H4 (cell line): Measurements from ENCODE around the gene LRRIQ4. TPM values are rescaled to one million over a fixed set of nuclear protein-coding genes. Genes with fewer than 3 reads are reported as not detected.
A peak's percentile ranks its signal among the peaks of the same experiment; 100 is the strongest.

Experiments
- DNase-seq: peaks from one replicate; pipeline ENCODE4 v3.0.0-alpha.2; 2015; ENCODE audit warnings: low spot score
- total RNA-seq: library from RNA; depleted of rRNA; stranded (reverse); fragments of >200 nt; shearing (Covaris generic); gene quantifications from 2 replicates; pipeline ENCODE4 v1.2.3, GENCODE V29; 2014; rRNA removed

The LRRIQ4 gene
- not detected in 2 replicates for total RNA-seq

- DNase-seq: no peak
Measured at GRCh38 chr3:169812332-169813235, at the start of gene LRRIQ4, which contains the start of gene LRRC34. Gene LRRIQ4, plus strand, starts transcription at chr3:169812870. Its CDS starts 9,052 bp downstream, at chr3:169821922. Gene LRRC34, minus strand, starts transcription at chr3:169812904. Its CDS starts 356 bp downstream, at chr3:169812548.

DNA sequence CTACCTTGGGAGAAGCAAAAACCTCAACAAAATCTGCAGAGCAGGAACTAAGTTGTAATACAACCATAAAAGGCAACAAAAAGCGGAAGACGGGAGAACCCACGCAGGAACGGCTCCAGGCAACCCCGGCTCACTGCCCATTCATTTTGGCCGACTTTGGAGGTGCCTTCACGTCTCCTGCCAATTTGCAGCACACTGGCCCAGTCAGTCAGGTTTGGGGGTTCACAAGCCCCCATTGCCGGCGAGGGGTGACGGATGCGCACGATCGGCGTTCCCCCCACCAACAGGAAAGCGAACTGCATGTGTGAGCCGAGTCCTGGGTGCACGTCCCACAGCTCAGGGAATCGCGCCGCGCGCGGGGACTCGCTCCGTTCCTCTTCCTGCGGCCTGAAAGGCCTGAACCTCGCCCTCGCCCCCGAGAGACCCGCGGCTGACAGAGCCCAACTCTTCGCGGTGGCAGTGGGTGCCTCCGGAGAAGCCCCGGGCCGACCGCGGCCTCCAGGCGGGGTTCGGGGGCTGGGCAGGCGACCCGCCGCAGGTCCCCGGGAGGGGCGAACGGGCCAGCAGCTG is 48.3 kb upstream of the LRRIQ4 start:
- DNase-seq: no peak

DNA sequence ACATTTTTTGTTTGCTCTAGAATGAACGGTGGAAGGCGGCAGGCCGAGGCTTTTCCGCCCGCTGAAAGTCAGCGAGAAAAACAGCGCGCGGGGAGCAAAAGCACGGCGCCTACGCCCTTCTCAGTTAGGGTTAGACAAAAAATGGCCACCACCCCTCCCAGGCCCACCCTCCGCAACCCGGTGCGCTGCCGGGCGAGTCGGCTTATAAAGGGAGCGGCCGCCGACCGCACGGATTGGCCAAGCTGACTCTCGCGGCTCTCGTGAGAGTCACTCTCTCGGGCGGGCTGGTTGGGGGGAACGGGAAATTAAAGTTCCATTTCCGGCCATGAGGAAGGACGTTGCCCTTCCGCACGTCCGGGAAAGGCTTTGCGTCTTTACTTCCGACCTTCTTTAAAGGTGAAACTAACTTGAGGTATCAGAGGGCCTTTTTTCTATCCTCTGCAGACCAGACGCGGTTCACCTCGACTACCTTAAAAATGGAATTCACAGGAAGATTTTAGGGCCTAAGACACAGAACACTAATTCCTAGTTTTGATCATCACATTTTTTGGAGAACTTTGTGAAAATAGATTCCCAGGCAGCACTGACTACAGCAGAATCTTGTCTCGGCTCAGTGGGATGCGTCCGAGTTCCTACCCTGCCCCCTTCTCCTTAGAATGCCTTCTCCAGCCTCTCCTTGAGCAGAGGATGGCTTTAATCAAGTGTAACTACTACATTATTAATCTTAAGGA is 47.6 kb upstream of the LRRIQ4 start, which contains the start of gene TERC:
Gene TERC (minus strand): TSS at position 179 of the 731 bp plus-strand sequence.
- DNase-seq: peak; percentile 71

- no peak for DNase-seq
Measured at GRCh38 chr3:169769287-169770181, 43.1 kb upstream of the LRRIQ4 start, which contains the start of gene ACTRT3. Gene ACTRT3, minus strand, starts transcription at chr3:169769561. Its CDS starts 41 bp downstream, at chr3:169769520.

DNA sequence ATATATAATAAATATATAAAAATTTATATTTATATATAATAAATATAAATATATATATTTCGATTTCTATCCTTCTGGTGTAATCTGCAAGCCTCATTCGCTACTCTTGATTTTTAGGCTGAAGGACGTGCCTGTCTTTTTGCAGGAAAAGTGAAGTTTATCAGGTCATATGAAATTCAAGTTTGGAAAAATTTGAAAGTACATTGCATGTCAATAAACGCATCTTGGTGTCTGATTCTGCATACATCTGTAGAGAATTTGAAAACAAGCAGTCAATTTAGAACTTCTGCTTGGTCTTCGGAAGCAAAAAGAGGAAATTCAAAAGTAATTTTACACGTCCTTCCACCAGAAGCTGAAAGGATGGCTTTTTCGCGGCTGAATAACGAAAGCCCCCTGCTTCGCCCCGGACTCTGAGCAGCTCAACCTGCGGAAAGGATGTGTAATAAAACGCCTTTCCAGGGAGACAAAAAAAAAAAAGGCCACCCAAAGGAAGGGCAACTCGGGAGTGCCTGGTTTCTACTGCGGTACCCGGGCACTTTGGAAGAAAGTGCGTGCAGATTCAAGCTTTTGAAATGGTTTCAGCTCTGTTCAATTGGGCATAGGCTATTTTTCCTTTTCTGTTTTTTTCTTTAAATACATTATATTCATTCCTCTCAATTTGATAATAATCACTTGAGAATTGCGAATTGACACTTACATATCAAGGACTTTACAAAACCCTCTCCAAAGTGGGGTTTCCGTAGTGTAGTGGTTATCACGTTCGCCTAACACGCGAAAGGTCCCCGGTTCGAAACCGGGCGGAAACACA is 41.0 kb upstream of the LRRIQ4 start:
- DNase-seq: peak; percentile 81

DNA sequence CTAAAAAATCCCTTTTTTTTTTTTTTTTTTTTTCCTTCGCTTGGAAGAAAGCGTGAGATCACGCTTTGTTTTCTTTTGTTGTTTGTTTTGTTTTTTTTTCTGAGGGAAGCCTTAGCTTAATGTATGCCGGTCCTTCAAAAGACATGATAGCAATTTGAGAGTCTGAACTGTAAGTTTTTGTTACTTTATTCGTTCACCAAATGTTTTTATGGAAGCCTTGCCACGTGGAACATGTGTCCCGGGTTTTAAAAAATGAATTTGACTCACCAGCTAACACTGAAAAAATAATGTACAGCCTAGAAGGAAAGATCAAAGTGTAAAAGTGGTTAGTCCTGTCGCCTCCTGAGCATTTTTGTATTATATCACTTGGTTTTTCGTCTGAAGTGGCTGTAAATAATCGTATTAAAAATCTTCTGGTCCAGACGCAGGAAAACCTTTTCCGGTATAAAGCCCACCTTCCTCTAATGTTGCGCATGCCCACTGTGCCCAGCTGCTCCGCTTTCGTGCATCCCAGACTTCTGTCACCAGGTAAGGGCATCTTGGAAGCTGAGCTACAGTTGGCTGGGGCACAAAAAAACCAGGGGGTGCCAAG is 40.3 kb upstream of the LRRIQ4 start:
- peak; percentile 89 for DNase-seq

DNA sequence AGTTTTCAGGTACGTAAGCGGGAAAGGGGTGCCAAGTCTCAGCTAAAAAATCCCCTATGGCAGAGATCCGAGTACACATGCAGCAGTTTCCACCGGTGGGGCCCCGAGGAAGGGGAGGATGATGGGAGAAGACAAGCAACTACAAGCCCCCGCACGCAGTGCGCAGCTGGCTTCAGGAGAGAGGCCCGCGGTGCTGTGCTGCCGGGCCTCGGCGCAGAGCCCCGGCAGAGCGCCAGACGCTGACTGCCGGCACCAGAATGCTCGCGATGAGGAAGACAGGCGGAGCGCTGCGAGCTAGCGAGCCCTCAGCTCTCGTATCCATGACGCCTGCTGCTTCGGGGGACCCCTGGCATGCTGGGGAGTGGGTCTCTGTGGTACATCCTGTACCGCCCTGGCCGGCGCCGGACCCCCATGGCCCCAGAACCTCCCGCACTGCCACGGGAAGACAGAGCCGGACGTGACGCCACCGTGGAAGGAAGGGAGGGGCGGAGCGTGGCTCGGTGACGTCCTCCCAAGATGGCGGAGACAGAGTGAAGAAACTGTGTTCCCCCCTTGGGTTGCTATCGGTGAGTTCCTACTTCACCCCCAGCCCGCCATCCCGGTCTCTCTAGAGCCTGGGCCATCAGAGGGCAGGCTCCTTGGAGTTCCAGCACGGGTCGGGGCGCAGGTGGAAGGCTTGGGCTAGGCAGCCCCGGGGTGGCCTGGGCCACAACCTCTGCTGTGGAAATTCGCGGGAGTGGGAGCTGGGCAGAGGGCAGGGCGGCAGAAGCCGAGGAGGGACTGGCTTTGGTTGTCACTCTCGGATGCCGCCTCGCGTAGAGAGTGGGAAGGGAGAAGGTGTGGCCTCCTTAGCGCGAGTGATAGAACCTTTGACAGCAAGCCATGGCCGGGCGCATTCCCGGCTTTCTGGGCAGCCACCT is 39.5 kb upstream of the LRRIQ4 start, which contains the start of gene MYNN:
Gene MYNN (plus strand): TSS at position 500 of the 920 bp plus-strand sequence. CDS start 900 bp downstream, outside the sequence.
- DNase-seq: peak; percentile 93

DNA sequence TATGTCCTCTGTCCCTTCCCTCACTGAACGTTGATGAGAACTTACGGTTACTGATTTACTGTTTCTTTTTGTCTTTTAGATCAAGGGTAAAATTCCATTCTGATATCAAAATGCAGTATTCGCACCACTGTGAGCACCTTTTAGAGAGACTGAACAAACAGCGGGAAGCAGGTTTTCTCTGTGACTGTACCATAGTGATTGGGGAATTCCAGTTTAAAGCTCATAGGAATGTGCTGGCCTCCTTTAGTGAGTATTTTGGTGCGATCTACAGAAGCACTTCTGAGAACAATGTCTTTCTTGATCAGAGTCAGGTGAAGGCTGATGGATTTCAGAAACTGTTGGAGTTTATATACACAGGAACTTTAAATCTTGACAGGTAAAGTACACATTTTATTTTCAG is 38.5 kb upstream of the LRRIQ4 start:
- DNase-seq: no peak

DNA sequence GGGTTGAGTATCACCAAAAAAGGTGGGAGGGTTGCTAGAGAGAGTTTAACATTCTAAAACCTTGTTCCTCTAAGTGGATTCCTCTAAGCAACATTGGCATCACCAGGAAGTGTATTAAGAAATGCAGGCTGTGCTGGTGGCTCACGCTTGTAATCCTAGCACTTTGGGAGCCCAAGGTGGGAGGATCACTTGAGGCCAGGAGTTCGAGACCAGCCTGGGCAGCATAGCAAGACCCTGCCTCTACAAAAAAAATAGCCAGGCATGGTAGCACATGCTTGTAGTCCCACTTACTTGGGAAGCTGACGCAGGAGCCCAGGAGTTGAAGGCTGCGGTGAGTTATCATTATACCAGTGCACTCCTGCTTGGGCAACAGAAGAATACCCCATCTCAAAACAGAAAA is 34.8 kb upstream of the LRRIQ4 start:
- DNase-seq: no peak

DNA sequence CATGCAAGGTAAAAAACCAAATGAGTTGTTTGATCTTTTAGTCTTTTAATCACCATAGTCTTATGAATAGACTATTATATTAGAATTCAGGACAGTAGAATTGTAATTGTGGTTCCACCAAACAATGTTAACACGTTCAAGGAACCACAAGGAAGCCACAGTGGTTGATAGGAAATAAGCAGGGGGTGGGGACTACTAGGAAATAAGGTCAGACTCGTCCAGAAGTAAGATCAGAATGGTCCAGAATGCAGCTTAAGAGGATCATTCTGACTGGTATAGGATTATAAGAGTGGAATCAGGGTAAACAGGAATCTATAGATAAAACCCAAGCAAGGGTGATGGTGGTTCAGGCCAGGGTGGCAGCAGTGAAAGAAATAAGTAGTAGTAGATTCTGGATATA is 31.9 kb upstream of the LRRIQ4 start:
- DNase-seq: no peak

DNA sequence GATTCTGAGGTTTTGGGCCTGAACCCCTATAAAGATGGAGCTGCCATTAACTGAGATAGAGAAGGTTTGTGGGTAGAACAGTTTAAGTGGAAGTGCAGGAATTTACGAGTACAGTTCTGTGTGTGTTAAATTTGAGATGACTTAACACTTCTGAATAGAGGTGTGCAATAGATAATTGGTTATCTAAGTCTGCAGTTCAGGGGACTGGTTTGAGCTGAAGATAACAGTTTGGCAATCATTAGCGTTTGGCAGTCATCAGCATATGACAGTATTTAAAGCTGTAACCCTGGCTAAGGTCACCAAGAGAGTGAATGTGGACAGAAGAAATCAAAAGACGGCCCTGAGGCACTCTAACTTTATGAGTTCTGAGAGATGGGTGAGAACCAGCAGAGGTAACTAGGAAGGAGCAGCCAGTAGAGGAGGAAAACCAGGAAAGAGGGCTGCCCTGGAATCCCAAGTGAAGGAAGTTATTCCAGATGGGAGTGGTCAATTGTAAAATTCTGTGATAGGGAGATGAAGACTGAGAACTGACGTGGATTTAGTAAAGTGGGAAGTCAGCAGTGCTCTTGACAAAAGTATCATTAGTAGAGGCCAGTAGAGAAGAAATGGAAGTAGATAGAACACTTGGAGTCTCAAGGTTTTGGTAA is 31.3 kb upstream of the LRRIQ4 start:
- DNase-seq: no peak

DNA sequence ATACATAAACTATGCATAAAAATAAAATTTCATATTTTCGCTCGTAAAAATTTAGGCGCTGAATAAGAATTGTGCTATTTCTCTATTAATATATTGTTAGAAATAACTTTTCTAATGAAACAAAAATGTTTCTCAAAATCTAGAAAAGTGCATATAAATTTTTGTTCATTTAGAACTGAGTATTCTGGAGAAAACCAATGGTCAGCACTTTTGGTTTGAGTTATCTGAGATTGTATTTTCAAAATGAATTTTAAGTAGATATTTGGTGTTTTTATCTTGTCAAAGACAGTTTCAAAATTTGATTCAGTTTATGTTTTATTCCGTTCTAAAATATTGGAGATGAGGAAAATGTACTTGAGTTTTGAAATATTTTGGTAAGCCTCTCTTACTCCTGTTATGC is 25.6 kb upstream of the LRRIQ4 start:
- no peak for DNase-seq

- DNase-seq: no peak
Measured at GRCh38 chr3:169787791-169788190, 24.9 kb upstream of the LRRIQ4 start.

GRCh38 chr3:169790219-169790618 is 22.5 kb upstream of the LRRIQ4 start:
- no peak for DNase-seq

GRCh38 chr3:169790687-169791429 is 21.8 kb upstream of the LRRIQ4 start:
- no peak for DNase-seq

DNA sequence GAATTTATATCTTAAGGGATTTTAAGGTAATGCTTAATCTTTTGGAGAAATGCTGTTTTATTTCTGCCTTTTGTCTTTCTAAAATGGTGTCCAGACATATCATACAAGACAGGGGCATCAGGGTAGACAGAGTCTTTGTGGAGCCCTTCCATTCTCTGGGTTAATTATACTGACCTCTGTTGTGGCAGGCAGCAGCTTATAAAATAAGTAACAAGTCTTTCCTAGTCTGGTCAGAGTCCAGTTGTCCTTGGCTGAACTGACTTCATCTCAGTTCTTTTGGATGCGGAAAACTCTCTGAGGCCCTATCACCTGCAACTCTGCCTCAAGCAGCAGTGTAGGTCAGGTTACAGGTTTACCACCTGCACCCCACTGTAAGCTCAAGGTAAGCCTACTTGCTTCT is 20.3 kb upstream of the LRRIQ4 start:
- DNase-seq: no peak

DNA sequence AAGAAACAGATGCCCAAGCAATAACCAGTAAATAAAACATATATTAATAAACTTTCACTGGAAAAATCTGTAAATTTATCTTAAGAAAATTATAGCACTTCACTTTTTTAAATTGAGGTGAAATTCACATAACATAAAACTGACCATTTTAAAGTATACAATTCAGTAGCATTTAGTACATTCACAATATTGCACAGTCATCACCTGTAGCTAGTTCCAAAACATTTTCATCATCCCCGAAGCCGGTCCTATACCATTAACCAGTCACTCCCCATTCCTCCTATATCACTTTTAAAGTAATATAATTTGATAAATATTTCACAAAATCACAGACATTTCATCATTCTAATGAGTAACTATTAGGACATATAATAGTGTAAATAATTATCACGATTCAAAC is 8.0 kb upstream of the LRRIQ4 start:
- no peak for DNase-seq
